Activated naive CD8-positive, alpha-beta T cell treated with anti-CD3 and anti-CD28 coated beads, Interleukin-2, amount 50 U/mL, for 16 hours (primary cell): ENCODE results near the gene SLC25A26.
"Not testable (repeated sequence)": the region's sequence is repeated elsewhere in the genome, so short reads cannot be mapped to it uniquely, and the experiment has no call there.

Experiments used
- DNase-seq: peaks from one replicate; pipeline ENCODE4 v3.0.0-alpha.2; 2020; ENCODE audit warnings: low read depth, low spot score

Gene SLC25A26

DNA sequence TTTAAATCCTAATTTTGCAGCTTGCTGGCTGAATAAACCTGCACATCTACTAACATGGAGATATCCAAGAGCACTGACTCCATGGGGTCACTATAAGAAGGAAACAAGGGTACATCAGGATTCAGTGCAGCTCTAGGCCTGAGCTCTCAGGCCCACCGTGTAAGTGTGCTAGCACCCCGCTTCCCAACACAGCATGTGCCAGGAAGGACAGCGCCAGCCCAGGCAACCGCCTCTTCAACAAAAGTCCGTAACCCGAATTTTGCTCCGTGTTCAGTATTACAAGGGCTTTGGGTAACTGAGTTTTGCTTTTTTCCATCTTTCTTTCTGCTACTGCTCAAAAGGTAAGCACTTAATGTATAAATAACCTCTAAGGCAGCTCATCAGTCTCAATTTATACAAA, 190.2 kb downstream of the SLC25A26 start:
- DNase-seq, result no peak

DNA sequence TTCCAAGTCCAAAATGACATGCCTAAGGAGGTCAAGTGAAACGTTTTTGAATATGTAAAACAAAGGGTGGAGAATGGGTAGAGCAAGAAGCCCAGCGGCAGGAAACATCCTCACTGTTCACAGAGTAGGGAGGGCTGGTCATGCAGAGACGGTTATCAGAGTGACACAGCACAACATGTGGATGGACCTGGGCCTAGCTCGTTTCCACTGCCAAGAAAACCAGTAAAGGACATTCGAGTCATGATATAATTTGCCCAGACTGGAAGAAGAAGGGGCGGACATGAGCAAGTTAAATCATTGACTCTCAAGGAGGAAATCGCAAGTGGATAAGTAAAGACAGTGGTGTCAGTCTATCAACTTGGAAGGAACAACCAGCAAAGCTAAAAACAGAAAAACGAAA, 190.7 kb downstream of the SLC25A26 start:
- no peak for DNase-seq

GRCh38 chr3:66411961-66412887, 191.4 kb downstream of the SLC25A26 start:
- no peak for DNase-seq

DNA sequence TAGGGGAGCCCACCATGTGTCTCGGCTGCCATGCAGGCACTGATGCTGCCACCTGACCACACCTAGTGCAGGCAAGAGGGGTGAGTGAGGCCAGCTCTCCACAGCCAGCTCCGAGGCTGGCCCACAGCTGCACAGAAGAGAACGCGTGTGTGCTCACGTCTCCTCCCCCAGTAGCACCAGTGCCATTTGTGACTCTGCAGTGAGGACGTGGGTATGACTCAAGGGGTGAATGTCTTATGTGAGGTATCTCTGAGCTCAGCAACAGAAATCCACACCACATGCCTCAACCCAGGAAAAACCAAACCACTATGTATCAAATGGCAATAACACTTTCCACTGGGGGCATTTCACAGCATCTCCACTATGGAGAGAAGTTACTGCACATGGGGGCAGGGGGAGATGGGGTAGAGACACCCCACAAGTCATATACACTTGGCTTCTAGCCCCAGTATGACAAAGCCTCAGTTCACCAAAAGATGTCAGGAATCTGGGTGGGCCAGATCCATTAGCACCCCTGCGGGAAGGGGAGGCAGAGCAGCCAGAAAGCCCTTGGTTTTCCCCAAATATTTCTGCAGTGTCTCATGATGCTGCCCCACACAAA, 192.4 kb downstream of the SLC25A26 start:
- DNase-seq, result no peak

DNA sequence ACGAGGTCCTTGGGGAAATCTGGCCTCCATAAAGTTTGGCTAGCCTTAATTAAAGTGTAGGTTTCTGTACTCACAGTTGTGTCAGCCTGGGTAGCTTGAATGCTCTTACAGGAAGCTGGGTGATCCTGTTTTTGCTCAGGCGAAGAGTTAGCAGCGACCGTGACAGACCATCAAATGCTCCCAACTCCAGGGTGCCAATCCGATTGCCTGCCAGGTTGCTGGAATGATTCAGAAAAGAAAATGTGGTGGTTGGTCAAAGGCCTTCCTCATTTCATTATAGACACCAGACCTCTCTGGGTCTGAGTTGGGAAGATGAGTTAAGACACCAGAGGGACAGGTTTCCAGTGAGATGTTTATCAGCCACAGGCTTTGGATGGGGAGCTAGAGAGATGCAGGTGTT, 194.0 kb downstream of the SLC25A26 start:
- DNase-seq, result no peak

GRCh38 chr3:66415867-66416428, 195.1 kb downstream of the SLC25A26 start:
- no peak for DNase-seq

- no peak for DNase-seq
Measured at GRCh38 chr3:66416556-66417304, 195.9 kb downstream of the SLC25A26 start.

DNA sequence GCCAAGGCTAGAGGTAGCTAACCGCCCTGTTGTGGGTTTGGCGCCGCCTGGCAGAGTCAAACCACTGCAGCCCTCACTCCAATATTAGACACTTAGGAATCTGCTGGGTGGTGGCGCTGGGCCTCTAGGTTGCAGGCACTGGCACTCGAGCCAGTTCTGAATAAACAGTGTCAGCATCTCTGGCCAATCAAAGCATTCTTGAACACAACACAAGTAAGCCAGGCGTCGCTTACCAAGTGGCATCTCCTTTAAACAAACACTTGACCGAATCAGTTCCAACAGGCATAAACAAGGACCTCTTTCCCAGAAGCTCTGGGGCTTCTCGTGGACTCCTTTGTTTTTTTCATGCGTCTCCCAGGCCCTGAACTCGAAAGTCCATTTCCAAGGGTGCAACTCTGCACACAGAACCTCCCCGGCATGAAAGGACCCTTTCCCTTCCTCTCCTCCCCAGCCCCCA, 197.7 kb downstream of the SLC25A26 start:
- no peak for DNase-seq

DNA sequence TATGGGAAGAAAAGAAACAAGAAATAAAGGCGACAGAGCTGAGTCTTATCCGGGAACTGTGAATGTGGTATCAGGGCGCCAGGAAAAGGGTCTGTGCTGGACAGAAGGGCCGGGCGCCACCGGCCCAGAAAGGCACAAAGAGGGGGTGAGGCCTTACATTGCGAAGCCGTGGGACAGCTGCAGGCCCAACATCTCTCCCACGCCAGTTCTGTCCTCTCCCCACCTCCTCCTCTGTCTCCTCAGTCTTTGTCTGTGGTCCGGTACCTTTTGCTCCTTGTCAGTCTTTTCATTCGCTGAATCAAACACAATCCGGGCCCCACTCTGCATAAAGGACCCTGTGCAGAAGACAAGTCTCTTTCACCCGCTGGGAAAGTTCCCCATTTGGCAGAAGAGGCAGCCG, 198.2 kb downstream of the SLC25A26 start:
- DNase-seq, result no peak

GRCh38 chr3:66421144-66421543, 200.3 kb downstream of the SLC25A26 start:
- not testable (repeated sequence) for DNase-seq

- DNase-seq, result not testable (repeated sequence)
Measured at GRCh38 chr3:66421893-66422292, 201.1 kb downstream of the SLC25A26 start.

DNA sequence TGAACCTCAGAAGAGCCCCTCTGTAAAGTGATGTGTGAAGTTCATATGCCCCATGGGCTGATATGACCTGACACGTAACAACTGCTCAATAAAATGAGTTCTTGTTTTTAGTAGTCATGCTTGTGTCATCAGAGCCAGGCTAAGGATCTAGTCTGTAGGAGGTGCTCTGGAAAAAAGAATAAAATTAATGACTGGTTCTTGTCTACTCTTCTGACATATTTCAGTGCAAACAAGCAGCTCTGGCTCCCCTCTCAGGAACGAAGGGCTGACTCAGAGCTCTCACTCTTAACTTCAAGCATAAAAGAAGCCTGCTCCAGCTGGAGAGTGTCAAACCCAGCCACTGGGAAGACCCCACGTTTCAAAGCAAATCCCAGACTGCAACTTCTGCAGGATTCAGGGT, 203.0 kb downstream of the SLC25A26 start:
- no peak for DNase-seq

DNA sequence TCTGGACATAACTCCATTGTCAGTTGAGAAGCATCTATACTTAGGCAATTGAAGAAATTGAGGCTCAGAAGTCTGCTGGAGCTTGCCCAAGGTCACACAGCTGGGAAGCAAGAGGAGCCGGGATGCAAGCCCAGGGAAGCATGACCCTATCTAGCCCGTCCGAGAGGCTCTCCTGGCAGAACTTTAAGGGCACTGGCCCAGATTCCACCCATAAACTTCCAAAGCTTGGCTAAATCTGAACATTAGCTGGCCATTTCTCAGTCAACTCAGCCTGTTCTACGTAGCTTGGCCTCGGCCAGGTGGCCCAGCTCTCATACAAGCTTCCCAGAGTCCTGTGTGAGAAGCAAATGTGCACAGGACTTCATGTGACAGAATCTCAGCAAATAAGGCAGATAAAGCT, 204.2 kb downstream of the SLC25A26 start:
- no peak for DNase-seq

DNA sequence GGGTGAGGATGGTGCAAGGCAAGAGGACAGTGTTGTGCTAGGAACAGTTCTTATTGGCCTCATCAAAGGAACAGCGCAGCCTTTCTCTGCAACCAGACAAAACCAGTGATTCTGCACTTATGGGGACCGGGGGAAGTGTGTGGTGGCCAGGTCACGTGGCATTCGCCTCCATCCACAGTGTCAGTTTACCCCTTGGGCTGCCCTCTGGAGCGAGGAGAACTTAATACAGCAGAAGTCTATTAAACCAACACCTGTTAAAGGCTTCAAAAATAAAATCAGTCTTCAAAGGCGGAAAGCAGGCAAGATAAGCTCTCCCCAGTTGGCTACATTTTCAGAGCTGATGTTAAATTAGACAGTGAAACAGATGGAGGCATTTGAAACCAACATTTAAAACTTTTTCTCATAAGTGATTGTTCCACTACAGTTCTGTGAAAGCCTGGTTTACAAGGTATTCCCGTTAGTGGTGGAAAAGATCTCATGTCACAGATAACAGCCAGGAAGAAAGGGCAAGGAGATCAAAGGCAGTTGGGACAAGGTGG, 204.8 kb downstream of the SLC25A26 start:
- no peak for DNase-seq

DNA sequence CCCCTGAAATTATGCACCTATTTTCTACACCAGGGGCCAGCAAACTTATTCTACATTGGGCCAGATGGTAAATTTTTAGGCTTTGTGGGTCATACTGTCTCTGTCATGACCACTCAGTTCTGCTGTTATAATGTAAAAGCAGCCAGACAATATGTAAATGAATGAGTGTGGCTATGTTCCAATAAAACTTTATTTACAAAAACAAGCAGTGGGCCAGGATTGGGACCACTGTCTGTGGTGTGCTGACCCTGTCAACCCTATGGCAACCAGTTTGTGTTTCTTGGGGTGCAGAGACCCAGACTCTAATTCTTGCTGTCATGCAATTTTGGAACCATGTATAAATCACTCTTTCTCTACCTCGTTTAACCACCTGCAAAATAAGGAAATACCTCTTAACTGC, 205.3 kb downstream of the SLC25A26 start:
- DNase-seq, result no peak

DNA sequence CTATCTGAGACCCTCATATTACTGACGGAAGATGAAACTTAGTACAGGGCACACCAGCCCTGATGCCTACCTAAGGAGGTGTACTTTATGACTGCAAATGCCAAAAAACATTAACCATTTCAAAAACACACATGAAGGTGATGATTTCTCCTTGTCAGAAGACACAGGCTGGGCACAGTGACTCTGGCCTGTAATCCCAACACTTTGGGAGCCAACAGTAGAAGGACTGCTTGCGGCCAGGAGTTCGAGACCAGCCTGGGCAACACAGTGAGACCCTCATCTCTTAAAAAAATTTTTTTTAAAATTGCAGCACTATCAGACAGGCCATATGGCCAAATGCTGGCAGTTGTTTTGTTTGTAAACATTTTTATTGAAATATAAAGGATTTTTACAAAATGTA, 206.6 kb downstream of the SLC25A26 start:
- DNase-seq, result no peak

DNA sequence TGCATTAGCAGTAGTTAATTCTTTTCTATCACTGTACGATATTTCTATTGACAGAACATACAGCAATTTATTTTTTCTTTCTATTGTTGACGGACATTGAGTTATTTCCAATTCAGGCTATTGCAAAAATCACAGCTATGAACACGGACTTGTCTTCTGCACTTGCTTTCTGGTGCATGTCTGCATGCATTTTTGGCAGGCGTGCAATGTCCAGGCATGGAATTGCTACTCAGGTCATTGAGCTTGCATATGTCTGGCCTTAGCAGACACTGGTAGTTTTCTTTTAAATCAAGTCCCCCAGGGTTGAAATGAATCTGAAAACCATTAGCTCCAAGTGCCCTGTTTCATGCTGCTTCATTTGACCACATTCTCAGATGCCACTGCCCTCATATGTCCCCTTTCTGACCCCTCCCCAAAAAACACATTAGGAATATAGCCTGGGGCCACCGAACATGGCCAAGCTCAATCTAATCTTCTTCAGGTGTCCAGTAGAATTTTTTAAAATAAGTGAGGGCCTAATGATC, 207.2 kb downstream of the SLC25A26 start:
- no peak for DNase-seq
